HUES64 (cell line): ENCODE results near the gene CDC14C.

ENCODE experiments used
- H3K27ac ChIP-seq: 2 replicates; pipeline ENCODE4 v1.7.0; 2013; ENCODE audit warnings: low read depth, low read length, inconsistent platforms
- H3K27me3 ChIP-seq: 2 replicates; pipeline ENCODE4 v1.6.1; 2013; ENCODE audit warnings: mild to moderate bottlenecking, low read length; ENCODE audit not compliant: insufficient read depth
- H3K36me3 ChIP-seq: 2 replicates; pipeline ENCODE4 v1.6.1; 2013; ENCODE audit warnings: mild to moderate bottlenecking, low read length; ENCODE audit not compliant: insufficient read depth
- H3K4me1 ChIP-seq: 2 replicates; pipeline ENCODE4 v1.6.1; 2013; ENCODE audit warnings: mild to moderate bottlenecking, low read length, moderate library complexity; ENCODE audit not compliant: insufficient read depth
- H3K4me3 ChIP-seq: 2 replicates; pipeline ENCODE4 v1.5.1; 2013; ENCODE audit warnings: mild to moderate bottlenecking, low read length, moderate library complexity
- H3K9ac ChIP-seq: 2 replicates; pipeline ENCODE4 v1.6.1; 2013; ENCODE audit warnings: mild to moderate bottlenecking, low read depth, low read length
- H3K9me3 ChIP-seq: 2 replicates; pipeline ENCODE4 v1.6.1; 2013; ENCODE audit warnings: low read depth, low read length; ENCODE audit not compliant: insufficient read depth
- WGBS: fragments of 150-250, 120-280 bp; methylation state at CpG from one replicate; pipeline ENCODE4 v1.1.7; 2013; ENCODE audit warnings: missing lambda C conversion rate; 5-methylcytosine and 5-hydroxymethylcytosine counted together

The CDC14C gene

DNA sequence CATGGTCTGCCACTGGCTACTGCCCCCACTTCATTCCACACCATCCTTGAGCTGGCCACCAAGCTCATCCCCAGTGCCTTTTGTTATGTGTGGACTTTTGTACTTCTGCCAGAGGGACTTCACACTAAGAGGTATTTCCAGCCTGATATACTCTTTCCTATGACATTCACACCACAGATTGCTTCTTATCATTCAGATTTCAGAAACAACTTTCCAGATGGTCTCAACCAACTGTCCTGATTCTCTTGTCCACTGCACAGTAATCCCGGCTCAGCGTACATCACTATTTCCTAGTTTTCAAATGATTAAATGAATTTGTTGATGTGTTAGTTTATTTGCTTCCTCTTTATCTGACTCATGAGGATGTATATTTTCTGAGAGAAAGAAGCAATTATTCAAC lies 7.1 kb downstream of the CDC14C start:
- Histone ChIP-seq H3K27me3 (no peaks in the 10 kb centered on the region), H3K27ac (no peak overlapping the region), H3K36me3 (no peaks in the 10 kb centered on the region), H3K4me1 (no peaks in the 10 kb centered on the region), H3K9me3 (no peaks in the 10 kb centered on the region), H3K9ac (no peak overlapping the region), H3K4me3 (no peak overlapping the region)
- WGBS = 94% methylated on average over 2 of the region's 2 CpGs

DNA sequence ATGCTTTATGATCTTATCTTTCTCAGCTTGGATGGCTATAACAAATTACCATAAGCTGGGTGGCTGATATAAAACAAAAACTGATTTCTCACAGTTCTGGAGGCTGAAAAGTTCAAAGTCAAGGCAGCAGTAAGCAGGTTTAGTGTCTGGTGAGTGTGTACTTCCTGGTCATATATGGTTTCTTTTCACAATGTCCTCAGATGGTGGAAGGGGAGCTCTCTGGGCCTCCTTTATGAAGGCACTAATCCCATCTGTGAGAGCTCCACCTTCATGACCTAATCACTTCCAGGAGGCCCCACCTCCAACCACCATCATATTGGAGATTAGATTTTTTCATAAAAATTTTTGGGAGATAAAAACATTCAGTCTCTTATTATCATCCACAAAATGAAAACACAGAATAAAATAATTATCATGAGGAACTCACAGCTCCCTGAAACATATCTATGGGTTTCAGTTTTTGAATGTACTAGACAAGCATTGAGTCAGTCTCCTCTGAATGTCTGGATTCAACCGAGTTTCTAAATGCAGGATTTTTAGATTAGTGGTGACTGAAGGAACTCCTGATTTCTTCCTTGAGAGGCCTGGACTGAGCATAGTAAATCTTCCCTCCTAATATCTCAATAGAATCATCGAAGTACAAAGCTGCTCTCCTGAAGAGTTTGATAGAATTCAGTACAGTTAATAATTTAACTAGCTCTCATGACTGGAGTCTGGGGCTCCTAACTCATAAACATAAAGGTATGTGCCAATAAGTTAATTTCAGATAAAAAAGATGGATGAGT lies 8.0 kb downstream of the CDC14C start:
- no peak overlapping the region for H3K4me3 ChIP-seq
- H3K4me1 ChIP-seq = no peaks in the 10 kb centered on the region
- no peaks in the 10 kb centered on the region for H3K27me3 ChIP-seq
- H3K27ac ChIP-seq = no peak overlapping the region
- 100% methylated on average over 2 of the region's 2 CpGs for WGBS
- H3K36me3 ChIP-seq = no peaks in the 10 kb centered on the region
- H3K9ac ChIP-seq = no peak overlapping the region
- H3K9me3 ChIP-seq = no peaks in the 10 kb centered on the region

DNA sequence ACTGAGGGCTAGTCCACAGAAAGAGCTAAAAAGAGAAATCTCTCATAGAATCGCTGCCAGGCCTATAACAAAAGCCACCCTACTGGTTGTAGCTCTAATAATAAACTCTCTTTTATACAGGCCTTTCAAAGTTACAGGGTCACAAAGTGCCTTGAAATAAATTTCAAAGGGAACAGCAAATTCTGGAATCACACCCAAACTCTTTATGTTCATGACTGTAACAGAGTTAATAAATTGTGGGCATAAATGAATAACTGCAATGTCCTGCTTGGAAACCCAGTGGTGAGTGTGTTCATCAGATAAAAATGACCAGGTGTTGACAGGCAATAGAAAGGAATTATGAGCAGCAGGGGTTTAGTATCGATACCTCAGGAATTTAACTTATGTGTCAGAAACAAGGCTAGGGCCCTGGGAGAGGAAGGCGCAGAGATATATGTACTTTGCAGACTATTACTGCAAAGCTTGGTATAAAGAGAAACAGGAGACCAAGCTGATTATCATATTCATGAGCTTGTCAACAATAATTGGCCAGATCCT lies 9.3 kb downstream of the CDC14C start:
- H3K9me3 ChIP-seq = no peaks in the 10 kb centered on the region
- 92% methylated on average over 3 of the region's 3 CpGs for WGBS

DNA sequence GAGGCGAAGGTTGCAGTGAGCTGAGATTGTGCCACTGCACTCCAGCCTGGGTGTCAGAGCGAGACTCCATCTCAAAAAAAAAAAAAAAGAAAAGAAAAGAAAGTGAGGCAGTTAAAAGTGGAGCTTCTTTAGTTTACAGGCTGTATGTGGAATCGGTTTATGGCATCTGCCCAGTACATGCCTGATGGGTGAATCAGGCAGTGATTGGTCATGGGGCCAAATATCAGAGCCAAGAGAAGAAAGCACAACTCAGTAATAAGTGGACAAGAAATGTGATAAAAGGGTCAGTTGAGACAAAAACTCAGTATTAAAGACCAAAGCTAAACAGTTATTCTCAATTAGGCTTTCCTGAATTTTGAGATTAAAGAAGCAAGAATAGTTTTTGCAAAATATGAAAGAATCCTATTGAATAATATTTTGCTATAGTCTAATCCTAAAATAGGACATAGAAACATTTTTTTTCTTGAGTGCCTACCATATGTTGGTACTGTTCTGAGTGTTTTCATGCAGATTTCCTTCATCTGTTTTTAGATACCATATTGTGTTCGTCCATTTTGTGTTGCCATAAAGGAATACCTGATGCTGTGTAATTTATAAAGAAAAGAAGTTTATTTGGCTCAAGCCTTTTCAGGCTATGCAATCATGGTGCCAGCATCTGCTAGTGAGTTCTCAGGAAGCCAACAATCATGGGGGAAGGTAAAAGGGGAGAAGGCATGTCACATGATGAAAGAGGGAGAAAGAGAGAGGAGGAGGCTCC lies 14.4 kb downstream of the CDC14C start:
- no peak overlapping the region for H3K9ac ChIP-seq
- no peaks in the 10 kb centered on the region for H3K9me3 ChIP-seq
- 95% methylated on average over 4 of the region's 4 CpGs for WGBS
- no peak overlapping the region for H3K27ac ChIP-seq
- no peaks in the 10 kb centered on the region for H3K27me3 ChIP-seq
- H3K4me3 ChIP-seq = no peak overlapping the region
- peaks cover 11% of the 10 kb centered on the region for H3K4me1 ChIP-seq
- H3K36me3 ChIP-seq = no peaks in the 10 kb centered on the region

More for the DNA sequence above, 9.3 kb downstream of the CDC14C start:
- Histone ChIP-seq H3K36me3 (no peaks in the 10 kb centered on the region), H3K4me1 (no peaks in the 10 kb centered on the region), H3K4me3 (no peak overlapping the region), H3K27me3 (no peaks in the 10 kb centered on the region), H3K9ac (no peak overlapping the region), H3K27ac (no peak overlapping the region)

DNA sequence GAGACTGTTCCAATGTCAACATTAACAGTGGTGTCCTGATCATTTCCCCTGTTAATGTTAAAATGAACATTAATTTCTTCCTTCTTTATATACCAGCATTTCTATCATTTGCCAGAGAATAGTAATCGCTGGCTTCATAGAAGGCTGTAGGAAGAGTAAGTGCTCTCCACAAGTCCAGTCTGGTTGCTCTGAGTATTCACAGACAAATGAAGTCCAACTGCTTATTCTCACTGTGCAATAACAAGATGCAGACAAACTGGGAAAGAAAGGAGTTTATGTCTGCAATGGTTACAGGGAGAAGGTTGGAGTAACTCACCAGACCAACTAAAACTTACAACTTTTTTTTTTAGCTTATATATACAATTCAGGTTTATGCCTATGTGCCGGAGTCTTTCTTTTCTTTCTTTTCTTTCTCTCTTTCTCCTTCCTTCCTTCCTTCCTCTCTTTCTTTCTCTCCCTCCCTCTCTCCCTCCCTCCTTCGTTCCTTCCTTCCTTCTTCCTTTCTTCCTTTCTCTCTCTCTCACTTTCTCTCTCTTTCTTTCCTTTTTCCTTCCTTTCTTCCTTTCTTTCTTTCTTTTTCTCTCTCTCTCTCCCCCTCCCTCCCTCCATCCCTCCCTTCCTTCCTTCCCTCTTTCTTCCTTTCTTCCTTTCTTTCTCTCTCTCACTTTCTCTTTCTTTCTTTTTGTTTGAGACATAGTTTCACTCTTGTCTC lies 19.1 kb downstream of the CDC14C start:
- Histone ChIP-seq H3K27me3 (no peaks in the 10 kb centered on the region), H3K27ac (no peak overlapping the region), H3K4me1 (peaks cover 11% of the 10 kb centered on the region), H3K4me3 (no peak overlapping the region), H3K9me3 (peaks cover 10% of the 10 kb centered on the region), H3K9ac (no peak overlapping the region), H3K36me3 (no peaks in the 10 kb centered on the region)
- WGBS = 94% methylated on average over 3 of the region's 3 CpGs

DNA sequence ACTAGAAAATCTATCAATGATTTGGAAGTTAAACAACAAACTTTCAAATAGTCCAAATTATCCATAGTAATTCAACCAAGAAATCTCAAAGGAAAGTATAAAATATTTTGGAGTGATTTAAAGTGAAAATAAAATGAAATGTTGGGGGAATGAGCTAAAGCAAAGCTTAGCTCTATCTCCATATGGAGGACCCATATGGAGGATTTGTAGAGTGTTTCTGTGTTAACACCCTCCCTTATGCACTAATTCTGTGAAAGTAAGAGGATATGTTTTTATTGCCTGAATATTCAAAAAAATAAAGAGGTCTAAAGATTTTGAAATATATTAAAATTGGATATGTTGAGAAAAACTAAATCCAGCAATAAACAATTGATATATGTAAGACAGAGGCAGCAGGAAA lies 31.6 kb downstream of the CDC14C start:
- no peak overlapping the region for H3K4me3 ChIP-seq
- no peaks in the 10 kb centered on the region for H3K27me3 ChIP-seq
- no peaks in the 10 kb centered on the region for H3K36me3 ChIP-seq
- H3K9ac ChIP-seq = no peak overlapping the region
- no peaks in the 10 kb centered on the region for H3K4me1 ChIP-seq
- H3K27ac ChIP-seq = no peak overlapping the region
- no peaks in the 10 kb centered on the region for H3K9me3 ChIP-seq

DNA sequence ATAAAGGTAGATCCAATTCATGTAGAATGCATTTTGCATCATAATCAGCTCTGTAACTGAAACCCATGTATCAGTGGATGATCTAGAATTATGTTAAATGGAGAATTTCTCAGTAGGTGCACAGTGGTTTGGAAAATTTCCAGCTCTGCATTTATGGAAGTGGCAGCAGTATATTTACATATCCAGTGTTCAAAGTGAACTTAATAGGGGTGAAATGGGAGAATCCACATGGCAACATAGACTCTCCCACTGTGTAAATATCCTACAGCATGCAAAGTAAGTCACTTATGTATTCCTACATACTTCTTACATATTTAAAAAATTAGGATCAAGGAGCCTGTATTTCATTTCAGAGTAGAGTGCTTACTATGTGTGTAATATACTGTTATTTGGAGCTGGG lies 35.3 kb downstream of the CDC14C start:
- no peaks in the 10 kb centered on the region for H3K9me3 ChIP-seq
- H3K36me3 ChIP-seq = no peaks in the 10 kb centered on the region
- H3K9ac ChIP-seq = no peak overlapping the region
- H3K27ac ChIP-seq = no peak overlapping the region
- H3K4me1 ChIP-seq = peaks cover 12% of the 10 kb centered on the region; the same call in 1 of the 2 replicates
- H3K27me3 ChIP-seq = no peaks in the 10 kb centered on the region
- no peak overlapping the region for H3K4me3 ChIP-seq

DNA sequence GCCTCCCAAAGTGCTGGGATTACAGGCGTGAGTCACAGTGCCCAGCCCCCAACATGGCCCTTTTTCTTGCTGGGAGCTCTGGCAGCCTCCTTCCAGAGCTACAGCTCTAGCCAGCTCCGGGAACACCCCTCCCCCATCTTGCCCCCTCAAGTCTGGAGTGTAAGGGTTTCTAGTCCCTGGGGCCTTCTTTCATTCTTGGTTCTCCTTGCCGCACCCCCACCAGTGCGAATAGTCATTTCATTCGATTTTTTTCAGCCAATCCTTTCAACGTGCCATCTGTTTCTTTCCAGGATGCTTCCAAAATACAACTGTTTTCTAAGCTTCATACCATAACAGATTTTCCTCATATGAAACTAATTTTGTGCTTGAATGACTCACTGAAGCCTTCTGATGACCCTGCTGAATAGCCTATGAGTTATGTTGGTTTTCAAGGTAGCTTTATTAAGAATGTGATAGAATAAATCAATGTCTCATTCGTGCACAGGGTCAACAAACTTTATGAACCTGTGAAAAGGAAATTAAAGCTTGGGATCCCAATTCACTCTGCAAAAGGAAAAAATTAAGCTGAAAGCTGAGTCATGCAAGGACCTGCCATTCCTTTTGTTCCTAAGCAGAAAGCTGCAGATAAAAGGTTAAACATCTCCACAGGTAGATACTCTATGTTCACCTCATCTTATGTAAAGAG lies 38.6 kb downstream of the CDC14C start:
- 84% methylated on average over 7 of the region's 7 CpGs for WGBS
- H3K4me3 ChIP-seq = no peak overlapping the region

DNA sequence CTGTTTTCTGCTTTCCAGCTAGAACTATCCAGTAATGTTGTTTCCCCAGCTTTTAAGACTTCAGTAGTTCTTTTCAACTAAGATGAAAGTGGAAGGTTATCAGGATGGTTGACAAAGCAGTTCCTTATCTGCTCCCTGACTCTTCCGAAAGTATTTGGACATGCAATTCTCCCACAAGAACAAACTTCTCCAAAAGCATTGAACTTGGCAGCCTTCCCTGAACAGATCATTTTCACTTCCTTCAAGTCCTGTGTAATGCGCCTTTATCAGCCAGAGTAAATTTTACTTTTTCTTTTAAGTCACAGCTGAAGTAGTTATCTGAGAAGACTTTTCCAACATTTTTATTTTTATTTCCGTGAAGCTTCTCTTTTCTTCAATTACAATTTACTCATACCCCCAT lies 39.7 kb downstream of the CDC14C start:
- WGBS = 93% methylated on average over 2 of the region's 3 CpGs
- Histone ChIP-seq H3K4me3 (no peak overlapping the region), H3K27me3 (no peaks in the 10 kb centered on the region), H3K36me3 (no peaks in the 10 kb centered on the region), H3K4me1 (peaks cover 12% of the 10 kb centered on the region; the same call in 1 of the 2 replicates), H3K27ac (no peak overlapping the region), H3K9me3 (no peaks in the 10 kb centered on the region), H3K9ac (no peak overlapping the region)

More for the DNA sequence above, 38.6 kb downstream of the CDC14C start:
- no peaks in the 10 kb centered on the region for H3K9me3 ChIP-seq
- no peaks in the 10 kb centered on the region for H3K27me3 ChIP-seq
- H3K4me1 ChIP-seq = peaks cover 12% of the 10 kb centered on the region; the same call in 1 of the 2 replicates
- no peak overlapping the region for H3K27ac ChIP-seq
- H3K9ac ChIP-seq = no peak overlapping the region
- no peaks in the 10 kb centered on the region for H3K36me3 ChIP-seq

DNA sequence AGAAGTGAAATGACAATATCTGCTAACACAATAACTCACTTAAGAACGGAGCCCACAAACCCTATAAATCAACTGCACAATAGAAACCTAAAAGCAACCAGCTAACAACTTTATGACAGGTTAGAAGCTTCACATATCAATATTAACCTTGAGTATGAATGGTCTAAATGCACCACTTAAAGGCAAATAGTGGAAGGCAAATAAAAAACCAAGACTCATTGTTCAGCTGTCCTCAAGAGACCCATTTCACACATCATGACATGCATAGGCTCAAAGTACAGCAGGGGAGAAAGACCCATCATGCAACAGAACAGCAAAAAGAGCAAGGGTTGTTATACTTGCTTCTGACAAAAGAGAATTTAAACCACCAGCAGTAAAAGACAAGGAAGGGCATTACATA lies 46.8 kb downstream of the CDC14C start:
- Histone ChIP-seq H3K27me3 (no peaks in the 10 kb centered on the region), H3K9ac (no peak overlapping the region), H3K27ac (no peak overlapping the region), H3K4me3 (no peak overlapping the region), H3K9me3 (no peaks in the 10 kb centered on the region), H3K4me1 (no peaks in the 10 kb centered on the region), H3K36me3 (no peaks in the 10 kb centered on the region)
- 100% methylated on average over 1 of the region's 1 CpG for WGBS
